ENCODE measurements around the gene DRAM1.

- TF ChIP-seq ATOH8 (CRISPR knock-in tag; IDR thresholded peaks at IDR 0.05; ENCODE audit: low read depth), result no peak
- no peak for TF ChIP-seq RAD21 (conservative IDR thresholded peaks at IDR 0.05 in 1 of 2, IDR thresholded peaks at IDR 0.05 in 1 of 2)
- TF ChIP-seq ELK1 (IDR thresholded peaks at IDR 0.05; ENCODE audit: low read depth, low read length), result no peak
- no peak for TF ChIP-seq CTCF (IDR thresholded peaks at IDR 0.05)
- no peak for TF ChIP-seq GATA3 (IDR thresholded peaks at IDR 0.05; ENCODE audit: borderline replicate concordance)
- no peak for TF ChIP-seq POLR2A (IDR thresholded peaks at IDR 0.05; ENCODE audit: low read length)
- no peak for TF ChIP-seq USF2 (IDR thresholded peaks at IDR 0.05)
- TF ChIP-seq CBX2 (IDR thresholded peaks at IDR 0.05; ENCODE audit: borderline replicate concordance, low read depth), result no peak
- no peak for TF ChIP-seq FOSL2 (IDR thresholded peaks at IDR 0.05)
- TF ChIP-seq FOSL2 (CRISPR knock-in tag; IDR thresholded peaks at IDR 0.05), result no peak
- TF ChIP-seq E2F6 (IDR thresholded peaks at IDR 0.05; ENCODE audit: borderline replicate concordance, low read depth), result no peak
- no peak for TF ChIP-seq CHD4 (IDR thresholded peaks at IDR 0.05; ENCODE audit: borderline replicate concordance)
- no peak for TF ChIP-seq JUN (IDR thresholded peaks at IDR 0.05)
- TF ChIP-seq MAX (IDR thresholded peaks at IDR 0.05), result no peak
Measured at GRCh38 chr12:101919447-101919846, 42.1 kb downstream of the DRAM1 start.

Data from A549 (cell line).